ENCODE data around the gene IL1RL1. TPM values are rescaled to one million over a fixed set of nuclear protein-coding genes. Genes with fewer than 3 reads are reported as not detected.

The IL1RL1 gene
- total RNA-seq, 2 experiments from 2014 or later: 0.10 to 0.18 TPM

DNA sequence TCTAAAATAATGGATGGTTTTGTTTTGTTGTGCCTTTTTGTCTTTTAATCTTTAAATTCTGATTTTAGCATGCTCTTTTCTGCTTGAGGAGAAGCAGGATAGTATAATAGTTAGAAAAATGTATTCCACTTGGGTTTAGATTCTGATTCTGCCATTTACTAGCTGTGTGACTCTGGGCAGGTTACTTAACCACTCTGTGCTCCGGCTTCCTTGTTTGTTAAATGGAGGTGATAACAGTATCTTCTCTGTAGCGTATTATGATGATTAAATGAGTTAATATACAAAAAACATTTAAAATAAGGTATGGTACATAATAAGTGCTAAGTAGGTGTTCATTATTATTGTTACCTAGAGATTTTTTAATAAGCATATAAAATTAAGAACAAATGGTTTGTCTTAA is 84.6 kb downstream of the IL1RL1 start:
- H3K4me3 Mint-ChIP-seq: no peak overlapping the region
- H3K9me3 Mint-ChIP-seq: no peaks in the 10 kb centered on the region
- DNase-seq: no peak
- peaks cover 10% of the 10 kb centered on the region for H3K36me3 Mint-ChIP-seq
- H3K4me1 Mint-ChIP-seq: peaks cover 11% of the 10 kb centered on the region
- no peaks in the 10 kb centered on the region for H3K27me3 Mint-ChIP-seq
- H3K27ac Mint-ChIP-seq: no peak overlapping the region

DNA sequence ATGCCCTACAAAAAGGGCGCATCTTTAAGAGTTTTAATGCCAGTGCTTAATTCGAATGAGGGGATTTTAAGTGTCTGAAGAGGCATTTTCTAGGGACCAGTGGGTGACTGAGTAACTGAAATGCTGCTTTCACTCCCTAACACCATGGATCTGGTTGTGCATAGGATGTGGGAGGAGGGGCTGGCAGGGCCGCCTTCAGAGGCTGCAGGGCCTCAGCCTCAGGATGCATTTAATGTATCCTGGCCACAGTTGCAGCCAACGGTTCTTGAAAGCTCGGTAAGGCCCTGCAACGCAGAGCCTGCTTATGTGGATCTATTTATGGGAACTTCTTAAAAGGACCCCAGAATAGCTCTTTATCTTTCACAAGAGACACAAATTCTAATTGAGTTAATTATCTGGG is 85.8 kb downstream of the IL1RL1 start:
- peaks cover 9% of the 10 kb centered on the region for H3K4me1 Mint-ChIP-seq
- peaks cover 6% of the 10 kb centered on the region for H3K36me3 Mint-ChIP-seq
- no peaks in the 10 kb centered on the region for H3K27me3 Mint-ChIP-seq
- no peak for DNase-seq
- H3K4me3 Mint-ChIP-seq: no peak overlapping the region
- H3K9me3 Mint-ChIP-seq: no peaks in the 10 kb centered on the region
- H3K27ac Mint-ChIP-seq: no peak overlapping the region

- H3K27ac Mint-ChIP-seq: no peak overlapping the region
These were observed 88.3 kb downstream of the IL1RL1 start for GRCh38 chr2:102399499-102400141.

DNA sequence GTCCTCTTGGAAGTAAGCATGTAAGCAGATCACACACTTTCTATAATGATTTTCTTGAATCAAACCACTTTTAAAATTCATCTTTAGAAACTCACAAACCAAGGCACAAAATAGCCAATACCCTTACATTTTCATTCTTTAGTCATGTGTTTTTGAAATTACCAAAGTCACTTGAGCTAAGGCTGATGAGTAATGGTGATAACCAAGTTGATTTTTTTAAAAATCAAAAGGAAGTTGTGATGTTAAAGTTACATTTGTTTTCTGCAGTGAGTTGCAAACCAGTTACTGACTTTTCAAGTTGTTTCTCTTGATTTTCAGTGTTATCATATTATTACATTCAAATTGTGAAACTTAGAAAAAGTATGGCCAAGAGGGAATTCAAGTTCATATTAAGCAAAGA is 90.1 kb downstream of the IL1RL1 start:
- Mint-ChIP-seq H3K9me3 (no peaks in the 10 kb centered on the region), H3K36me3 (no peaks in the 10 kb centered on the region)

More at GRCh38 chr2:102399499-102400141, 88.3 kb downstream of the IL1RL1 start:
- H3K9me3 Mint-ChIP-seq: no peaks in the 10 kb centered on the region
- peaks cover 2% of the 10 kb centered on the region for H3K36me3 Mint-ChIP-seq
- no peak overlapping the region for H3K4me3 Mint-ChIP-seq
- DNase-seq: no peak
- H3K4me1 Mint-ChIP-seq: peaks cover 9% of the 10 kb centered on the region
- no peaks in the 10 kb centered on the region for H3K27me3 Mint-ChIP-seq

More for the DNA sequence above, 90.1 kb downstream of the IL1RL1 start:
- H3K27ac Mint-ChIP-seq: no peak overlapping the region
- DNase-seq: no peak
- H3K4me3 Mint-ChIP-seq: no peak overlapping the region
- peaks cover 9% of the 10 kb centered on the region for H3K4me1 Mint-ChIP-seq
- H3K27me3 Mint-ChIP-seq: no peaks in the 10 kb centered on the region

Other genes with a start within 250 kb of the IL1RL1 start
- 1 to 10 TPM in 1 of 2 experiments, under 1 TPM in 1; 0.70 to 1.2 TPM for gene IL1R1, start 168.8 kb upstream of the IL1RL1 start, total RNA-seq
- gene IL1RL2, start 124.5 kb upstream of the IL1RL1 start, total RNA-seq: under 1 TPM in 1 of 2 experiments, not detected in 1; 0.25 TPM
- 10 to 100 TPM; 20.6 to 21.8 TPM for gene IL18R1, start 44.2 kb downstream of the IL1RL1 start, total RNA-seq
- gene IL18RAP, start 111.6 kb downstream of the IL1RL1 start, total RNA-seq: 1 to 10 TPM; 5.3 to 5.5 TPM
- gene SLC9A4, start 161.7 kb downstream of the IL1RL1 start, total RNA-seq: not detected

All from activated naive CD8-positive, alpha-beta T cell treated with anti-CD3 and anti-CD28 coated beads for 36 hours (primary cell).